ENCODE data around the gene ELOVL3. TPM values are rescaled to one million over a fixed set of nuclear protein-coding genes. Genes with fewer than 3 reads are reported as not detected.

The ELOVL3 gene
- total and polyA plus RNA-seq, 9 of the 15 experiments (the other 6 are each of a cell fraction or from before 2014, with no cell fraction given) = 0.32 to 3.3 (median 0.87) TPM

- TF ChIP-seq ZNF695 (CRISPR knock-in tag; IDR thresholded peaks at IDR 0.05) (no peak), RFX5 (IDR thresholded peaks at IDR 0.05; ENCODE audit: low read depth, low read length) (no peak), ZNF3 (CRISPR knock-in tag; IDR thresholded peaks at IDR 0.05) (no peak), USF1 (CRISPR knock-in tag; IDR thresholded peaks at IDR 0.05) (peak; percentile 86), SMAD3 (CRISPR knock-in tag; conservative IDR thresholded peaks at IDR 0.05) (no peak), SAFB2 (IDR thresholded peaks at IDR 0.05; ENCODE audit: borderline replicate concordance, low read depth, low read length, severe bottlenecking) (no peak), ETS1 (conservative IDR thresholded peaks at IDR 0.05; ENCODE audit: control insufficient read depth, low read depth, low read length) (peak; percentile 40; the same call in 1 of the 2 replicates), PURB (CRISPR knock-in tag; IDR thresholded peaks at IDR 0.05; ENCODE audit: low read depth) (no peak), STAG1 (CRISPR knock-in tag; IDR thresholded peaks at IDR 0.05; ENCODE audit: borderline replicate concordance) (no peak), MIER1 (IDR thresholded peaks at IDR 0.05; ENCODE audit: low read depth) (no peak), HNRNPH1 (optimal IDR thresholded peaks at IDR 0.05; ENCODE audit: low read depth, low read length) (no peak), TCF7 (IDR thresholded peaks at IDR 0.05; ENCODE audit: borderline replicate concordance) (no peak), CREB3L1 (IDR thresholded peaks at IDR 0.05; ENCODE audit: borderline replicate concordance, low read depth) (peak; percentile 86), RNF219 (CRISPR knock-in tag; IDR thresholded peaks at IDR 0.05) (no peak), POLR2G (IDR thresholded peaks at IDR 0.05; ENCODE audit: low read depth, low read length) (peak; percentile 59), ZKSCAN3 (CRISPR knock-in tag; IDR thresholded peaks at IDR 0.05) (no peak)
These were observed 15.5 kb downstream of the ELOVL3 start, which contains the start of gene PITX3 (continued) for GRCh38 chr10:102241444-102242117.

Data from K562 (cell line).